ENCODE measurements around the gene MED9.
"Not testable (repeated sequence)": the region's sequence is repeated elsewhere in the genome, so short reads cannot be mapped to it uniquely, and the experiment has no call there.

The MED9 gene

DNA sequence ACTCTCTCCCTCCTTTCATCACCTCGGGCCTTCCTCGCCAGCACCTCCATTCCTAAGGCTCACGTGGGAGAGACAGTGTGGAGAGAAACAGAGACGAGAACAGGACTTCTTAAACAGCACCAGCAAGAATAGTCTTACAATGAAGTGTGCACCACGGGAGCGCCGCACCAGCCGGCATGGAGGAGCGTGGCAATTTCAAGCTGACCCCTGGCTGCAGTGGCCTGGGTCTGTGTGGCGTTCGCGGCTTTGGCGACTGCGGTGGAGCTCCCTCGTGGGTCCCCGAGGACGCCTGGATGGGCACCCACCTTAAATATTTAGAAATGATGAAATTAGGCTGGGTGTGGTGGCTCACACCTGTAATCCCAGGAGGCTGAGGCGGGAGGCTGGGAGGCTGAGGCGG, 20.5 kb upstream of the MED9 start:
- no peak for DNase-seq

DNA sequence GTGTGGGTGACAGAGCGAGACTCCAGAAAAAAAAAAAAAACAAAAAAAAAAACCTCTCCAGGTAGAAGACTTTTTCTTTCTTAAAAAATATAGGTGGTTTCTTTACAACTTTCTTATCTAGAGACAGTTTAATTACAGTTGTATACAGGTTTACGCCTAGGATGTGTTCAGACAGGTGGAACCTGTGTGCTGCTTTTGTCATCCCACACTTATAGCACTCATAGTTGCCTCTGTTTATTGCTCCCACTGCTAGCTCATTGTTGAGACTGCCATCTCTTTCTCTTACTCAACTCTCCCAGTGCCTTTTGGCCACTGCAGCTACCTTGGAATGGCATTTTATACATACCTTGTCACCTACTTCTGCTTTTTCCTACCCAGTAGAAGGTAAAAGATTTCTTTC, 19.1 kb upstream of the MED9 start:
- no peak for DNase-seq

DNA sequence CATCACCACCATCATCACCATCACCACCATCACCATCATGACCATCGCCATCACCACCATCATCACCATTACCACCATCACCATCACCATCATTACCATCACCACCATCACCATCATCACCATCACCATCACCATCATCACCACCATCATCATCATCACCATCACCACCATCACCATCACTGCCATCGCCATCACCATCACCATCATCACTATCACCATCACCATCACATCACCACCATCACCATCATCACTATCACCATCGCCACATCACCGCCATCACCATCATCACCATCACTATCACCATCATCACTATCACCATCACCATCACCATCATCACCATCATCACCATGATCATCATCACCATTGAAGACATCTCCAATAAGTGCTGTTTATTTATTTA, 16.8 kb upstream of the MED9 start:
- no peak for DNase-seq

DNA sequence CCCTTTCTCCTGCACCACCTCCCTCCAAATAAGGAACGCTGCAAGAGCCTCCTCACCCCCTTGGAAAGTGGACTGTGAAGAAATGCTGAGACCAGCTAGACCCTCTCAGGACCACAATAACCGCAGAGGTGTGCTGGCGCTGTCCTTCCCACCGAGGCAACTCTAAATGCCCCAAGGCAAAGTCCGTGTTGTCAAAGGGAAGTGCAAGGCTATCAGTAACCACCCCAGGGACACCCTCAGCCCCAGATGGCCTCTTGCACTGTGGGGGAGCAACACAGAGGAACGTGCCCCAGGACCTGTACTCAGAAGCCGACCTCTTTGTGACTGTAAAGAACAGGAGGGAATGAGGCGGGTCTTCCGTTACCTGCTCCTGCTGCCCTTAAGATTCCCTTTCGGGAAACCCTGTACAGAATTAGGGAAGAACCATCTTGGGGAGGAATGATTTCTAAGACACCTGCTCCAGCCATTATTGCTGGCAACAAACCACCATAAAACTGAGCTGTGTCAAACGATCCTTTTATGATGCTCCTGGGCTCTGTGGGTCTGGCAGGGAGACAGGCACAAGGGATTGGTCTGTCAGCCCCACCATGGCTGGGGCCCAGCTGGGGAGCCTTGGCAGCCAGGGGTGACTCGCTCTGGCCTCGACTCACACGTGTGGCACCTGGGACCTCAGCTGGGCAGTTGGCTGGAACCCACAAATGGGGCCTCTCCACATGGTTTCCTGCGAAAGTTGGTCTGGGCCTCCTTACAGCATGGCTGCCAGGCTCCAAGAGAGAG, 14.6 kb upstream of the MED9 start:
- DNase-seq = no peak

DNA sequence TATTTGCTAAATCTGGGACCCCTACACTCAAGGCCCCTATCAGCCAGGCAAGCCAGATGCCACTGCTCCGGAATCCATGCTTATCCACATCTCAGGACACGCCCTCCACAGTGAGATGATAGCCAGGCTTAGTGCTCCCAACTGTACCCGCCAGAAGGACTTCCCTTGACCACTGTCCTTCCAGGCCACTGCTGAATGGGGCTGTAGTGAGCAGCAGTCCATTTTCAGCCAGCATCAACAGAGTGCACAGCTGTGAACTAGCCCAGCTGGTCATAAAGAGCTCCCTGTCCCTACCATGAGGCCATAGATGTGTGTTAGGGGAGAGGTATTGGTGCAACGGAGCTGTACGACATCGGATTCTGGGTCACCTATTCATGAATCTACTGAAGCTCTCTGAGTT, 13.0 kb upstream of the MED9 start:
- DNase-seq = no peak

DNA sequence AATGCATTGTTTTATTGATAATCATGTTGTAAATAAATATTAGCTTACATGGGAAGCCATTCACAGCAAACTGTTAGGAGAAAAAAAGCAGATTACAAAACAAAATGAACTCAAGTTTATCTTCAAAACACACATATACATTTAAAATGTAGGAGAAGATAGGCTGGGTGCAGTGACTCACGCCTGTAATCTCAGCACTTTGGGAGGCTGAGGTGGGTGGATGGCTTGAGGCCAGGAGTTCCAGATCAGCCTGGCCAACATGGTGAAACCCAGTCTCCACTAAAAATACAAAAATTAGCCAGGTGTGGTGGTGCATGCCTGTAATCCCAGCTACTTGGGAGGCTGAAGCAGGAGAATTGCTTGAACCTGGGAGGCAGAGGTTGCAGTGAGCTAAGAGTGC, 10.9 kb upstream of the MED9 start:
- DNase-seq = not testable (repeated sequence)

DNA sequence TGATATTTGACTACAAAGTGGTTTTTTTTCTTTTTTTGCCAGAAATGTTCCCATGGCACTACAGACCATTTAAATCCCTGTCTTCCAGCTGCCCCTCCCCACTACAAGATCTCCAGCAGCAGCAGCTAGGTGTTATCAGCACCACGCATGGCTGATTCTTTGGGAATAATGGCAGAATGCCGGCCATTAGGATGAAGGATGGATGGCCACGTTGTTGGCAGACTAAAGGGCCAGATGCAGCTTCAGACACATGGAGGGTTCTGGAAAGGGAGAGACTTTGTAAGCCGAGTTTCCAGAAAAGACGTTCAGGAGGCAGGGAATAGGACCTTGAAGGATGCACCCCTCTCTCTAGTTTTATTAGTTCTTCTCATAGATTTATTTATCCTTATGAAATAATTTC, 10.3 kb upstream of the MED9 start:
- DNase-seq = no peak

DNA sequence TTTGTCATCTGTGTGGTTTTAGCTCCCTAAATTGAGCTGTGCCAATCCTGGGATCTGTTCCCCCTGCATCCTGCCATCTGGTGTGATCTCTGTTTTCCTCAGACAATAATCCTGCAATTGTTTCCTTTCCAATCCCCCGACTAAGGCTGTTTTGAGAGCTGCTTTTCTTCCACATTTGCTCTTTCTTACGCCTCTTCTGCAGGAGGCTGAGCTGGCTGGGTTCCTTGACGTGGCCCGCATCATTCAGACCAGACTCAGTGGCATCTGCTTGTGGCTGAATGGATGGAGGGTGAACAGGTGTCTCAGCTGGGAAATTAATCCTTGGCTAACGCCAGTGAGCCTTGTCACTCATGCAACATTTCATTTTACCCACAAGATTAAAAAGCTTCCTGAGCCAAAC, 9.8 kb upstream of the MED9 start:
- no peak for DNase-seq

DNA sequence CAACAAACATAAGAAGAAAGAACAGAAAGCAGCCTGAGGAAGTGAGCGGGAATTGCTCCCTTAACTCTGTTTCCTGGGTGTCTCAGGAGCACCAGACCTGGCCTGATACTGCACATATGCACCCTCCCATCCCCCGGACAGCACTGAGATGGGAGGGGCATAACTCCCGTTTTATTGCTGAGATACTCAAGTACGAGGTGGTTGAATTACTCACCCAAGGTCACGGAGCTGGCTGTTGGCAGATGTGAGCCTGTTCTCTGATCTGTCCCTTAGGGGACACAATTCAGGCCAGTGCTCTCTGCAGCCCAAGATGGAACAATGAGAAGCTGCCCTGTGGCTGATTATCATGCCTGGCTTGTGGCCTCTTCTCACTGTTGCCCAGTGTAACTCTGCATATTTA, 9.1 kb upstream of the MED9 start:
- DNase-seq = no peak

DNA sequence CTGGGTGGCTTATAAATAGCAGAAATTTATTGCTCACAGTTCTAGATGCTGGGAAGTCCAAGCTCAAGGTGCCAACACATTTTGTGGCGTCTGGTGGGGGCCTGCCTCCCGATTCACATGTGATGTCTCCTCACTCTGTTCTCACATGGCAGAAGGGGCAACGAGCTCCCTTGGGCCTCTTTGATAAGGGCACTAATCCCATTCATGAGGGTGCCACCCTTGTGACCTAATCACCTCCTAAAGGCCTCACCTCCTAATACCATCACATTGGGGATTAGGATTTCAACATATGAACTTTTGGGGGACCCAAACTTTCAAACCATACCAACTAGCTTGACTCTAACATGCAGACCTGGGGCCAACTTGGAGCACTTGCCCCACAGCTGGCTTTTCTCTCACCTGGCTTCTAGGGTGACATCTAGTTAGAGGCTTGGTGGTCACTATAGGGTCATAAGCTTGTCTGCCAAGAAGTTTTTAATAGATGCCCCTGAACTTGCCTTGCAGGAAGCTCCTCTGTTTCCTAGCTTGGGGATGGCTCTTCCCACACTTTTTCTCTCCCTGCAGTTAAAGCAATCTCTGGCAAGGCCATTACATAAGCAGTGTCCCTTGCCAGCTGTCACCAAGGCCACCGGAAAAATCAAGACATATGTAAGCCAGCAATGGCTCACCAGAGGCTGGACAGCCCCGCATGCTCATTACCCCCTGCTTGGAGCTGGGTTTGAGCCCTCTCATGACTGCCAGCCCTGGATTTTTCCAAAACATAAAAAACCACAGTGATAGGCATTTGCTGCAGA, 8.4 kb upstream of the MED9 start:
- DNase-seq = no peak

DNA sequence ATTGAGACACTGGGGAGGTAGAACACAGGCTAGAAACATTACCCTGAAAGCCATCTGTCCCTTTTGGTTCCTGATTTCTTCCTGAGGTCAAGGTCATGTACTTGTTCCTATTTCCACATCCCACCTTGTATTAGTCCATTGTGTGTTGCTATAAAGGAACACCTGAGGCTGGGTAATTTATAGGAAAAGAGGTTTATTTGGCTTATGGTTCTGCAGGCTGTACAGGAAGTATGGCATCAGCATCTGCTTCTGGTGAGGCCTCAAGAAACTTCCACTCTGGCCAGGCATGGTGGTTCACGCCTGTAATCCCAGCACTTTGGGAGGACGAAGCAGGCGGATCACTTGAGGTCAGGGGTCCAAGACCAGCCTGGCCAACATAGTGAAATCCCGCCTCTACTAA, 7.4 kb upstream of the MED9 start:
- no peak for DNase-seq

DNA sequence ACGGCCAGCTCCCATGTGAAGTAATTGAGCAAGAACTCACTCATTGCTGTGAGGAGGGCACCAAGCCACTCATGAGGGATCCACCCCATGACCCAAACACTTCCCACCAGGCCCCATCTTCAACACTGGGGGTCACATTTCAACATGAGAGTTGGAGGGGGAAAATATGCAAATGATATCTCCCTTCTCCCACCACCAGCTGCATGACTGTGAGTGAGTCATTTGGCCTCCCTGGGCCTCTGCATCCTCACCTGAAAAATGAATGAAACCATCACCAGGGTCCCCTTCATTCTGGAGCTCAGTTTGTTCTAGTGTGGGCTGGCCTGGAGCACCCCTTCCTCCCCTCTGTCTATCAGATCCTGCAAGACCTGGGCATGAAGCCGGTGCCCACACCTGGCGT, 6.8 kb upstream of the MED9 start:
- DNase-seq = no peak

DNA sequence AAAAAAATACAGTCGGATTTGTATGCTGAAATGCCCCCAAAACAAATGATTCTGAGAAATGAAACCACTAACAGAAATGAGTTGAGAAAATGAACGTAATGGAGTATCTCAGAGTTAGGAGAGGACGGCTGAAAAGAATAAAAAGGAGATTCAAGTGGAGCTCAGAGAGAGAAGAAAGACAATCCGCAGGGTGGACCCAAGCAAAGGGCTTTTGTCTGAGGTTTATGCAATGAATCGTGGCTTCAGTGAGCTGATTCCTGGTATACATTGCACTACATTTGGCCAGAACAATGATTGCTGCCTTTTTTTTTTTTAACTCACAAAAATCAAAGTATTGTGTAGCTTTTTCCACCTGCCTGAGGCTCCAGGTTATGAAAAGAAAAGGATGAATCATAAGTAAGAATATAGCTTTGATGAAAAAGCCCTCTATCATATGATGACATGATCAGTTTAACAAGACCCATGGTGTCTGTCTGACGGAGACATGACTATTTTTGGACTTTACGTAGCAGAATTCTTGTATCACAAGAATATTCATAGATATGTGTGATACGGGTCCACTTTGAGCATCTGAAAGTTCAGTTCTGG, 4.4 kb upstream of the MED9 start:
- no peak for DNase-seq

DNA sequence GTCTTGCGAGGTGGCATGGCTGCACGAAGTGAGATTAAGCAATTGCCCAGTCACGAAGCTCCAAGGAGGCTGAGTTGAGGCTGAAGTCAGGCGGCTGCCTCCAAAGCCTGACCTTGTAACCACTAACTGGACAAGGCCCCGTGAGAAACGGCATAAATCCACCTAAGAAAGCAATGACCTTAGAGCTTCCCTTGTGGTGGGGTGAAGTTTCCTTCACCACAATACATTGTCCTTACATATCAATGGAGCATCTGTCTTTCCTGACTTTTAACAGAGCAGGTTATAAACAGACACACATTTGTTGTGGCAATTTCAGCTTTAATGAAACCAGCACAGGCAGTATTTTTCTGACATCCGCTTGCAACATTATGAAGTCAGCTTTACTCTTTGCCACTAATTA, 2.5 kb upstream of the MED9 start:
- no peak for DNase-seq

DNA sequence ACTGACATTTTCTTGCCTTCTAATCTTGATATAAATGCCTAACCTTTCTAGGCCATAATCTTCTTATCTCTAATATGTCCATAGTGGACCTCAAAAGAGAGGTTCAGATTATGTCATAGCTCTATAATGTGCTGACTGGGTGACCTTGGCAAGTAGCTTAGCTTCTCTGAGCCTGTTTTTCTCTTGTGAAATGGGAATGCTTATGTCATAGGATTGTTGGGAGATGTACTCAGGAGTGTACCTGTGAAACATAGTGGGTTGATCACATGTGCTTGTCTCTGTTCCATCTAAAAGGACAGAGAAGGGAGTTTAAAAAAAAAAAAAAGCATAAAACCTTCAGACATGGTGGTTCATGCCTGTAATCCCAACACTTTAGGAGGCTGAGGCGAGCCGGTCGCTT, 2.4 kb downstream of the MED9 start:
- DNase-seq = no peak

DNA sequence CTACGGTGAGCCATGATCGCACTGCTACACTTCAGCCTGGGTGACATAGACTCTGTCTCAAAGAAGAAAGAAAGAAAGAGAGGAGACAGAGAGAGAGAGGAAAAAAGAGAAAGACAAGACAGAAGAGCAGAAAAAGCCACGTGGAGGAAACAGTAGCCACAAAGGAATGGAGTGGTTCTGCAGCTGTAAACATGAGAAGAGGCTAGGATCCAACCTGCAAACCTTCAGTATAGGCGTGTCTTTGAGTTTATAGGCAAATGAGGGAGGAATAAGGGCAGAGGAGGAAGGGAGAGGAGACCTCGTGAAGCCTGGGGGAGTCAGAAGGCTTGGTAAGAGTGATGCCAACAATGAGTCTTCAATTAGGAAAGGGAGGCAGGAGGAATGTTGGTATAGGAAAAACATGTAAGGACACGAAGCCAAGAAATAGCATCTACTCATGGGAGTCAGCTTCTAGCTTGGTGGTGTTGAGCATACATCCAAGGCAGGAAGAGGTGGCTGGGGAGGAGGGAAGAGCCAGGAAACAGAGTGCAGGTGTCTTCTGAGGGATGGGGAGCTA, 3.9 kb downstream of the MED9 start:
- no peak for DNase-seq

DNA sequence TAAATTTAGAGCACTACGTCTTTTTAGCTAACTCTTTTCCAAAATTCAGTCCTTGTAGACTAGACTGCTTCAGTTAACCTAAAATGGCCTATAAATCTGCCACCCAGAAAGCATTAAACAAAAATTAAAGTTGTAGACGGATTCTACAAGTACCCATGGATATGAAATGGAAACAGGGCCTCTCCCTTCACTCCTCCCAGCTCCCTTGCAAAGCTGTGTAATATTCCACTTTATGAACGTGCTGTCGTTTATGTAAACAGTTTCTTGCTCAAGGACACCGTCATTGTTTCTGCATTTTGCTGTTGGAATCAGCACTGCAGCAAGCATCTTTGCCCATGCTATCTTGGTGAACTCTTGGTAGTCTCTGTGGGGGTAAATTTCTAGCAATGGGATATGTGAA, 5.1 kb downstream of the MED9 start:
- no peak for DNase-seq

DNA sequence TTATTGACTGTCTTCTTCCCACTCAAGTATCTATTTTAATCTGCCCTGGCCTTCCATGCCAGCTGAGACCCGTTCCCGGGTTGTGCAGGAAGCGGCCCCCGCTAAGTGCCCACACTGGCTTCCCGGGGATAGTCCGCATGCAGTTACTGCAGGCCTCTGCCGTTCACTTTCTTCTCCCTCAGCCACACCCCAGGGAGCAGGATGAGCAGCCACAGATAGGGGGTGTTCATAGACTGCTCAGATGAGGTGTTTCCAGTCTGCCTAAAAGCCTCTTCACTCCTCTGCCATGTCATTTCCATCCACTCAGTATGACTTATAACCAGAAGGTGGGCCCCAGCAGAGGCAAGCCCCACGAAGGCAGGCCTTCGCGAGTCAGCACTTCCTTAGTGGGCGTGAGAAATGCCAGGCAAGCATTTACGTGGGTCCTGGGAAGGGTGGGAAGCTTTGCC, 7.7 kb downstream of the MED9 start:
- peak; percentile 75 for DNase-seq

DNA sequence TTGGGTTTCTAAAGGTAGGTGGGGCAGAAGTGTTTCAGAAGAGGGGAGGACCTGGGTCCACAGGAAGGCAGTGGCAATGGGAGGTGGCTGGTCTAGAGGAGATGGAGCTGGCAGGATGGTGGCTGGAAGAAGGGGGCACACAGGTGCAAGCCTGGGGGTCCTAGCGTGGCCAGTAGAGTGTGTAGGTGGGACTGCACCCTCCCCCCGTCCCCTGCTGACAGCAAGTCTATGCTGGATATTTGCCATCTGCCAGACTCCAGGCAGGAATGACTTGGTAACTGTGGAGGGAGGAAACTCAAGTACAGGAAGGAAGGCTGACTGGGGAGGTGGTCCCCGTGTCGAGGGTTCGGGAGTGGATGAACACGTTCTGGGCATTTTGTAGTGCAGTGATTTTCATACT, 8.6 kb downstream of the MED9 start:
- no peak for DNase-seq

DNA sequence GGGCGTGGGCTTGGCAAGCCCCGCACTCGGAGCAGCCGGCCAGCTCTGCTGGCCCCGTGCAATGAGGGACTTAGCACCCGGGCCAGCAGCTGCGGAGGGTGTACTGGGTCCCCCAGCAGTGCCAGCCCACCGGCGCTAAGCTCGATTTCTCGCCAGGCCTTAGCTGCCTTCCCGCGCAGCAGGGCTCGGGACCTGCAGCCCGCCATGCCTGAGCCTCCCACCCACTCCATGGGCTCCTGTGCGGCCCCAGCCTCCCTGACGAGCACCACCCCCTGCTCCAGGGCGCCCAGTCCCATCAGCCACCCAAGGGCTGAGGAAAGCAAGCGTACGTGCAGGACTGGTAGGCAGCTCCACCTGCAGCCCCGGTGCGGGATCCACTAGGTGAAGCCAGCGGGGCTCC, 9.6 kb downstream of the MED9 start:
- DNase-seq = not testable (repeated sequence)

DNA sequence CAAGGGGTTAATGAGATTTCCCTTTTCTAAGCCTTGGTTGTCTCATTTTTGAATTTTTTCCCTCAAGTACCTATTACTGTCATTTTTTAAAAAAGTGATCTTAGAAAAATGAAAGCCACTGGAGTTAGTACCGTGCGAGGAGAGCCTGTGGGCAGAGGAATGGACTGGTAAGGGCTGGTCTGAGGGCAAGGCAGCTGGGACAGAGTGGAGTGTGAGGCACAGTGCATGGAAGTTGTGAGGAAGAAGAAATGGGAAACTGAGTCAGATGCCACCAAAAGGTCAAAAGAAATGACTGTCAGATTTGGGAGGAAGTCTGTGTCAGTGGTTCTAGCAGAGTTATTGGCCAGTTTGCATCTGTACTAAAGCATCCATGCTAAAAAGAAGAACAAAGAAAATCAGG, 11.2 kb downstream of the MED9 start:
- DNase-seq = no peak

DNA sequence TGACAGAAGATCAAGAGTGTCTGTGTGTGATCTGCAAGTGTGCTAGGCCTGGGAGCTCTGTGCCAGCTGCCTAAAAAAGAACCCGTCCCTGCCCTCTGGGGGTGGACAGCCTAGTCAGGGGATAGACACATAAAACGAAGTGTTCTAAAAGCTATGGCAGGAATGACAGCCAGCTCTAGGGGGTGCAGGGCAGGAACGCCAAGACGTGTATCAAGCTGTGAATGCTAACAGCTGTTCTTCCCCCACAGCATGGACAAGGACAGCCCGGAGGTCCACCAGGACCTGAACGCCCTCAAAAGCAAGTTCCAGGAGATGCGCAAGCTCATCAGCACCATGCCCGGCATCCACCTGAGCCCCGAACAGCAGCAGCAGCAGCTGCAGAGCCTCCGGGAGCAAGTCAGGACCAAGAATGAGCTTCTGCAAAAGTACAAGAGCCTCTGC, 14.3 kb downstream of the MED9 start:
- no peak for DNase-seq

DNA sequence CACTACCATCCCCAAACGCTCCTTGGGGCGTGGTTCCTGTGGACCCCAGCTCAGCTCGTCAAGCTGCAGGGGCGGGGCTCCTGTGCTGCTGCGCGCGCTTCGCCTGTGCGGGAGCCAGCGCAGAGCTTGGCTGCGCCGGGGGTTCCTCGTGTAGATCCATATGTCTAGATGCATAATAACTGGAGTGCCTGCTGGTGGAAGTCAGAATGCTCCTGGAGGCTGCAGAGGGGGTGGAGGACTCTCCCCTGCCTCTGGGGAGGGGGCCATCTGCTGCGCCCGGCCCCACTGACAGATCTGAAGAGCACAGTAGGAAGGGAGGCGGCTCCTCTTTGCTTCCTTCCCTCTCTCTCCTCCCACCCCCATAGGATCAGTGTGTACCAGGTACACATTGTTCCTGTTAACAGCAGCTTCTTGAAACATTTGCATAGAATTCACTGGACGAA, 14.8 kb downstream of the MED9 start:
- DNase-seq = no peak

DNA sequence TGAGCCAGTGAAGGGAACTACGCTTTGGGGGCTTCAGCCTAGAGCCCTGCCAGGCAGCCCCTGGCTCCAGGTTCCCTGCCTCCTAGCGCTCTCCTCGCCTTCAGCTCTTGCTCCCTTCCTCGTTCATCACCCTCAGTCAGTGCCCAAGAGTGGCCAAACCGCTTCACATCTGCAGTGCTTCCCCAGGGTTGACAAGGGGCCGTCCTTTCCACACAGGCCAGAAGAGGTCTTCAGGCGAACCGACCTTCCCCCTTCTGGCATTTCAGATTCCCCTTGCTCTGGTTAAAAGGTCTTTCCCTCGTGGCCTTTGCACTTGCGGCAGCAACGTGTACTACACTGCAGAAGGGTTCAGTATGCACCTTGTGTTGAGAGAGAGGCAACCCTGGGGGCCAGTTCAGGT, 15.3 kb downstream of the MED9 start:
- no peak for DNase-seq
